ENCODE results near the gene TAF11L8. TPM values are rescaled to one million over a fixed set of nuclear protein-coding genes. Genes with fewer than 3 reads are reported as not detected.

Gene TAF11L8
- total and polyA plus RNA-seq, 10 of the 15 experiments (the other 5 are each of a cell fraction or from before 2014, with no cell fraction given): not detected

Small RNA genes lying within 50 kb of the gene (small RNA-seq; reads per million reads assigned to genes)
- gene AC233724.3 (not detected), gene AC233724.6 (not detected), gene AC233724.7 (not detected)

Other genes starting within 250 kb of the TAF11L8 start
Only the 7 nearest of the 12 such genes appear.
- not detected in 2 replicates for gene TAF11L7, start 5.2 kb downstream of the TAF11L8 start, total RNA-seq (2014; rRNA removed)
- not detected in 2 replicates for gene TAF11L7, start 5.2 kb downstream of the TAF11L8 start, total RNA-seq (2014; rRNA removed; fragmentation: Illumina TruSeq; extraction: Trizol)
- not detected in 2 replicates for gene TAF11L7, start 5.2 kb downstream of the TAF11L8 start, total RNA-seq (2021)
- not detected in 2 replicates for gene TAF11L7, start 5.2 kb downstream of the TAF11L8 start, polyA plus RNA-seq (2011; rRNA removed)
- not detected in 2 replicates for gene TAF11L7, start 5.2 kb downstream of the TAF11L8 start, polyA plus RNA-seq (2014; fragmentation: Illumina TruSeq; extraction: Trizol)
- not detected for gene TAF11L7, start 5.2 kb downstream of the TAF11L8 start, polyA plus RNA-seq (2014; fragmentation: Nextera tagmentation; extraction: Ambion mirVana)
- gene TAF11L7, start 5.2 kb downstream of the TAF11L8 start, polyA plus RNA-seq (2014; rRNA removed): not detected in 2 replicates
- gene TAF11L7, start 5.2 kb downstream of the TAF11L8 start, polyA plus RNA-seq (2016; fragmentation: Nextera tagmentation; extraction: Ambion mirVana): not detected
- gene TAF11L9, start 3.4 kb upstream of the TAF11L8 start, total RNA-seq (2014; rRNA removed): not detected in 2 replicates
- gene TAF11L9, start 3.4 kb upstream of the TAF11L8 start, total RNA-seq (2014; rRNA removed; fragmentation: Illumina TruSeq; extraction: Trizol): not detected in 2 replicates
- not detected in 2 replicates for gene TAF11L9, start 3.4 kb upstream of the TAF11L8 start, total RNA-seq (2021)
- not detected in 2 replicates for gene TAF11L9, start 3.4 kb upstream of the TAF11L8 start, polyA plus RNA-seq (2011; rRNA removed)
- not detected in 2 replicates for gene TAF11L9, start 3.4 kb upstream of the TAF11L8 start, polyA plus RNA-seq (2014; fragmentation: Illumina TruSeq; extraction: Trizol)
- gene TAF11L9, start 3.4 kb upstream of the TAF11L8 start, polyA plus RNA-seq (2014; fragmentation: Nextera tagmentation; extraction: Ambion mirVana): not detected
- gene TAF11L9, start 3.4 kb upstream of the TAF11L8 start, polyA plus RNA-seq (2014; rRNA removed): not detected in 2 replicates
- gene TAF11L9, start 3.4 kb upstream of the TAF11L8 start, polyA plus RNA-seq (2016; fragmentation: Nextera tagmentation; extraction: Ambion mirVana): not detected
- gene TAF11L10, start 6.9 kb upstream of the TAF11L8 start, total RNA-seq (2014; rRNA removed): not detected in 2 replicates
- not detected in 2 replicates for gene TAF11L10, start 6.9 kb upstream of the TAF11L8 start, total RNA-seq (2014; rRNA removed; fragmentation: Illumina TruSeq; extraction: Trizol)
- not detected in 2 replicates for gene TAF11L10, start 6.9 kb upstream of the TAF11L8 start, total RNA-seq (2021)
- not detected in 2 replicates for gene TAF11L10, start 6.9 kb upstream of the TAF11L8 start, polyA plus RNA-seq (2011; rRNA removed)
- gene TAF11L10, start 6.9 kb upstream of the TAF11L8 start, polyA plus RNA-seq (2014; fragmentation: Illumina TruSeq; extraction: Trizol): not detected in 2 replicates
- not detected for gene TAF11L10, start 6.9 kb upstream of the TAF11L8 start, polyA plus RNA-seq (2014; fragmentation: Nextera tagmentation; extraction: Ambion mirVana)
- not detected in 2 replicates for gene TAF11L10, start 6.9 kb upstream of the TAF11L8 start, polyA plus RNA-seq (2014; rRNA removed)
- not detected for gene TAF11L10, start 6.9 kb upstream of the TAF11L8 start, polyA plus RNA-seq (2016; fragmentation: Nextera tagmentation; extraction: Ambion mirVana)
- not detected in 2 replicates for gene TAF11L11, start 13.2 kb upstream of the TAF11L8 start, total RNA-seq (2014; rRNA removed)
- gene TAF11L11, start 13.2 kb upstream of the TAF11L8 start, total RNA-seq (2014; rRNA removed; fragmentation: Illumina TruSeq; extraction: Trizol): not detected in 2 replicates
- not detected in 2 replicates for gene TAF11L11, start 13.2 kb upstream of the TAF11L8 start, total RNA-seq (2021)
- gene TAF11L11, start 13.2 kb upstream of the TAF11L8 start, polyA plus RNA-seq (2011; rRNA removed): not detected in 2 replicates
- not detected in 2 replicates for gene TAF11L11, start 13.2 kb upstream of the TAF11L8 start, polyA plus RNA-seq (2014; fragmentation: Illumina TruSeq; extraction: Trizol)
- gene TAF11L11, start 13.2 kb upstream of the TAF11L8 start, polyA plus RNA-seq (2014; fragmentation: Nextera tagmentation; extraction: Ambion mirVana): not detected
- gene TAF11L11, start 13.2 kb upstream of the TAF11L8 start, polyA plus RNA-seq (2014; rRNA removed): not detected in 2 replicates
- not detected for gene TAF11L11, start 13.2 kb upstream of the TAF11L8 start, polyA plus RNA-seq (2016; fragmentation: Nextera tagmentation; extraction: Ambion mirVana)
- gene TAF11L12, start 19.4 kb upstream of the TAF11L8 start, total RNA-seq (2014; rRNA removed): not detected in 2 replicates
- gene TAF11L12, start 19.4 kb upstream of the TAF11L8 start, total RNA-seq (2014; rRNA removed; fragmentation: Illumina TruSeq; extraction: Trizol): not detected in 2 replicates
- not detected in 2 replicates for gene TAF11L12, start 19.4 kb upstream of the TAF11L8 start, total RNA-seq (2021)
- not detected in 2 replicates for gene TAF11L12, start 19.4 kb upstream of the TAF11L8 start, polyA plus RNA-seq (2011; rRNA removed)
- gene TAF11L12, start 19.4 kb upstream of the TAF11L8 start, polyA plus RNA-seq (2014; fragmentation: Illumina TruSeq; extraction: Trizol): not detected in 2 replicates
- gene TAF11L12, start 19.4 kb upstream of the TAF11L8 start, polyA plus RNA-seq (2014; fragmentation: Nextera tagmentation; extraction: Ambion mirVana): not detected
- gene TAF11L12, start 19.4 kb upstream of the TAF11L8 start, polyA plus RNA-seq (2014; rRNA removed): not detected in 2 replicates
- not detected for gene TAF11L12, start 19.4 kb upstream of the TAF11L8 start, polyA plus RNA-seq (2016; fragmentation: Nextera tagmentation; extraction: Ambion mirVana)
- gene TAF11L13, start 41.1 kb upstream of the TAF11L8 start, total RNA-seq (2014; rRNA removed): not detected in 2 replicates
- gene TAF11L13, start 41.1 kb upstream of the TAF11L8 start, total RNA-seq (2014; rRNA removed; fragmentation: Illumina TruSeq; extraction: Trizol): not detected in 2 replicates
- not detected in 2 replicates for gene TAF11L13, start 41.1 kb upstream of the TAF11L8 start, total RNA-seq (2021)
- gene TAF11L13, start 41.1 kb upstream of the TAF11L8 start, polyA plus RNA-seq (2011; rRNA removed): not detected in 2 replicates
- not detected in 2 replicates for gene TAF11L13, start 41.1 kb upstream of the TAF11L8 start, polyA plus RNA-seq (2014; fragmentation: Illumina TruSeq; extraction: Trizol)
- not detected for gene TAF11L13, start 41.1 kb upstream of the TAF11L8 start, polyA plus RNA-seq (2014; fragmentation: Nextera tagmentation; extraction: Ambion mirVana)
- gene TAF11L13, start 41.1 kb upstream of the TAF11L8 start, polyA plus RNA-seq (2014; rRNA removed): not detected in 2 replicates
- not detected for gene TAF11L13, start 41.1 kb upstream of the TAF11L8 start, polyA plus RNA-seq (2016; fragmentation: Nextera tagmentation; extraction: Ambion mirVana)
- gene TAF11L14, start 43.5 kb upstream of the TAF11L8 start, total RNA-seq (2014; rRNA removed): not detected in 2 replicates
- not detected in 2 replicates for gene TAF11L14, start 43.5 kb upstream of the TAF11L8 start, total RNA-seq (2014; rRNA removed; fragmentation: Illumina TruSeq; extraction: Trizol)
- not detected in 2 replicates for gene TAF11L14, start 43.5 kb upstream of the TAF11L8 start, total RNA-seq (2021)
- gene TAF11L14, start 43.5 kb upstream of the TAF11L8 start, polyA plus RNA-seq (2011; rRNA removed): not detected in 2 replicates
- not detected in 2 replicates for gene TAF11L14, start 43.5 kb upstream of the TAF11L8 start, polyA plus RNA-seq (2014; fragmentation: Illumina TruSeq; extraction: Trizol)
- not detected for gene TAF11L14, start 43.5 kb upstream of the TAF11L8 start, polyA plus RNA-seq (2014; fragmentation: Nextera tagmentation; extraction: Ambion mirVana)
- gene TAF11L14, start 43.5 kb upstream of the TAF11L8 start, polyA plus RNA-seq (2014; rRNA removed): not detected in 2 replicates
- not detected for gene TAF11L14, start 43.5 kb upstream of the TAF11L8 start, polyA plus RNA-seq (2016; fragmentation: Nextera tagmentation; extraction: Ambion mirVana)

All from GM12878 (cell line).